ENCODE data around the gene ACSBG1.
A peak's percentile ranks its signal among the peaks of the same experiment; 100 is the strongest.

Gene ACSBG1, protein sequence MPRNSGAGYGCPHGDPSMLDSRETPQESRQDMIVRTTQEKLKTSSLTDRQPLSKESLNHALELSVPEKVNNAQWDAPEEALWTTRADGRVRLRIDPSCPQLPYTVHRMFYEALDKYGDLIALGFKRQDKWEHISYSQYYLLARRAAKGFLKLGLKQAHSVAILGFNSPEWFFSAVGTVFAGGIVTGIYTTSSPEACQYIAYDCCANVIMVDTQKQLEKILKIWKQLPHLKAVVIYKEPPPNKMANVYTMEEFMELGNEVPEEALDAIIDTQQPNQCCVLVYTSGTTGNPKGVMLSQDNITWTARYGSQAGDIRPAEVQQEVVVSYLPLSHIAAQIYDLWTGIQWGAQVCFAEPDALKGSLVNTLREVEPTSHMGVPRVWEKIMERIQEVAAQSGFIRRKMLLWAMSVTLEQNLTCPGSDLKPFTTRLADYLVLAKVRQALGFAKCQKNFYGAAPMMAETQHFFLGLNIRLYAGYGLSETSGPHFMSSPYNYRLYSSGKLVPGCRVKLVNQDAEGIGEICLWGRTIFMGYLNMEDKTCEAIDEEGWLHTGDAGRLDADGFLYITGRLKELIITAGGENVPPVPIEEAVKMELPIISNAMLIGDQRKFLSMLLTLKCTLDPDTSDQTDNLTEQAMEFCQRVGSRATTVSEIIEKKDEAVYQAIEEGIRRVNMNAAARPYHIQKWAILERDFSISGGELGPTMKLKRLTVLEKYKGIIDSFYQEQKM

DNA sequence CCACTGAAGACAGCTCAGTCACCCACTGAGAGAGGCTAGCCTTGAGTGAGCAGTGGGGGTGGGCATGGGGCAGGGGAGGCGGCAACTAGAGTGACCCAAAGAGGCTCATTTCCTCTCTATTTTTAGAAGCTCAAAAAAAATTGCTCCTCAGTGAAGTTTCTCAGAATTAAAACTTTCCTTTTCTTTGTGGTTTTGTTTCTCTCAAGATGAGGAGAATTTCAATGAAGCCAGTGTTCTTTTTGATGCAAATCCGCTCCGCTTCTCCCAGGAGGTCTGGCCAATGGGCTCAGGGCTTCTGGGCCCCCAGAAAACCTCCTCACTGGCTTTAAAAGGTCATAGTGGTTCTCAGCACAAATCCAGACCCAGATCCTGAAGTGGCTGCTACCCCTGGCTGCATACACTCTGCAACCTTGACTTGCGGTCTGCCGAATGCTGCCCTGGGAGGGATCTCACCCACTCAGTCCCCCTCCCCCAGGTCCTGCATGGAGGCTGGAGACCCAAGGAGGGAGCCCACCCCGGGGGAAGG lies at the start of gene ACSBG1:
Gene ACSBG1, minus strand, starts transcription at position 51 of the 526 bp plus-strand sequence. CDS start 64 bp downstream, outside the sequence.
- no peak for DNase-seq (ENCODE audit: low read depth in 2 of 2)

DNA sequence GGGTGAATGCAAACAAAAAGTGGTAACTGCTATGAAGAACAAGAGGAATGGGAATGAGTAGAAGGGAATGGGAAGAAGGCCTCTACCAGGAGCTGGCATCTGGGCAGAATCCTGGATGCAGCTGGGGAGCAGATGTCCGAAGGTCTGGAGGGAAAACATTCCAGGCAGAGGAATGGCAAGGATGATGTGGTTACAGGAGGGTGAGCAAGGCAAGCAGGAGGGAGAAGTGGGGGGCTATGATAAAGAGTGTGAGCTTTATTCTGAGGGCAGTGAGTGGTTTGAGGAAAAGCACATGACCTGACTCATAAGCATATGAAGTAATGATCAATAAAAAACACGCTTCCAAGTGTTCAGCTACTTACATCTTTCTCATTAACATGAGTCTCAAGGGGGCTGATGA lies 48.0 kb upstream of the ACSBG1 start:
- DNase-seq (ENCODE audit: low read depth in 2 of 2), result no peak

DNA sequence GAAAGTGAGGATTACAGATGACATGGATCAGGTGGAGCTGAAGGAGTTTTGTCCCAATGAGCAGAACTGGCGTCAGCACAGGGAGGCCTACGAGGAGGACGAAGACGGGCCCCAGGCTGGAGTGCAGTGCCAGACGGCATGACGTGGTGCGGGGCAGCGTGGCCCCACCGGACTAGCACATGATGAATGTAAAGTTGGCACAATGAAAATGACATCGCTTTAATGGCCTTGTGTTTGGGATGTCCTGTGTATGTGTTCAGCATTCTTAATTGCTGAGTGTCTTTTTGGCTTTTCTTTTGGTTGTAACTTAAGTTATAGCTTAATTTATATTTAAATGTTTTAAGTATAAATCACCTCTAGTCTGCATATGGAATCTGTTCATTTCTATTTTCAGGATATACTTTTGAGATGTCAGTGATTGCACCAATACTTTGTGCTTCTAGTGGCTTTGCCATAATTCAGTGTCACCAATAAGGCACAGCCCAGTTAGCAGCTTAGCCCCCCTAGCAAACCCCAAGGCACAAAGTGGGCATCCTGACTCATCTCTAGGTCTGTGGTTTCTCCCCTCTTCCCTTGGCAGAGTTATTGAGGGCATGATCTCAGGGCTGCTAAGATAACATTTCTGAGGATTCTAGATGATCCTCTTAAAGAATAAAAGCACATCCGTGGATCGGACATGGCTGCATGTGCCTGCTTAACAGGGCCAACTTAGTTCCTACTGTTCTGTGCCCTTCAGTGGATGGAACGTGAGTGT lies 46.1 kb upstream of the ACSBG1 start:
- no peak for DNase-seq (ENCODE audit: low read depth in 2 of 2)

DNA sequence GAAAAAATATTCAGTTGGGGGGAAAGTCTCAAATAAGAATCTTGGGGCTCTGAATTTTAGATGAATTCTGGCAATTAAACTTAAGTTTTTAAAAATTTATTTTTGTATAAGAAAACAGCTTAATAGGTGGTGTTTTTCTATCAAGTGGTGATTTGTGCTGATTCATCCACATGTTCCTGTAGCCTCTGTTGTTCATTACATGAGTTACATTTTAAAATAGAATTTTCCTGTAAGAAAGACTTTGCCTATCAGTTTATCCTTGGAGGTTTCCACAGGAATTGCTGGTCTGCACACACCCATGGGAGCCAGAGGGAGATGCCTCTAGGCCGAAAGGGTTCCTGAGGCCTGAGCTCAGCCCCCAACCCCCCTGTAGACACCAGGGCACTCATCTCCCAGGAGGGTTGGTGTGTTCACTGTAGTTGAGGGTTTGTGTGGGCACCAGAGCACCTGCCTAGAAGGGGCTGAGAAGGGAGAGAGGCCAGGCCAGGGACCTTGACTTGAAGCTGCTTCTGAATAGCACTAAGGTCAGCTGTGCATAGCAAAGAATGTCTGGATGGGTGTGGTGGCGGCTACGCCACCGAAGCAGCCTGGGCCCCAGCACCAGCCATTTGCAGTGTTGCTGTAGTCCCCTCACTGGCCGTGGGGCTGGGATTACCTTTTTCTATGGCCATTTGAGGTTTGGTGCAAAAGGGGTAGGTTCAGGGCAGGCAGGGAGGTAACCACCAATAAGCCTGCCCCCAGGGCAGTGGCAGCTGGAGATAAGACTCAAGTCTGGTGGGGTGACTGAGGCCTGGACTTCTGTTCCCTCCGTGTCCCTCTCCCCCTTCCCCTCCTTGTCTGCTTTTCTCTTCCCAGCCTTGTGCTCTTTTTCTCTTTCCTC lies 41.9 kb upstream of the ACSBG1 start:
- DNase-seq (ENCODE audit: low read depth in 2 of 2), result no peak

DNA sequence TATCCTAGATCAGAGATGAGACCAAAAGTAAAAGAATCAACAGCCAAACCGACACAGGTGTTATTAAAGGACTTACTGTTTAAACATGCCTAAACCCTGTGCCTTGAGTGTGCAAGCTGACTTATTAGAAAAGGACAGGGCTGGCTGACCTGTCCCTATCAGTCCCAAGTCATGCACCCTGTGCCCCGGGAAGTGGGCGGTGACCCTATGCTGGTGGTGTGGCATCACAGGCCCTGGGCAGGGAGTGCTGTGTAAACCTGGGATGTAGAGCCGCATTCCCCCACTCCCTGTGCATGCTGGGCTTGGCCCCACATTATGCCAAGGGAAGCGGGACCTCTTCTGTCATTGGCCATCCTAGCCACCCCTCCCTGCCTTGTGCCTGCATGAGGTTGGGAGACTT lies 40.6 kb upstream of the ACSBG1 start:
- DNase-seq (ENCODE audit: low read depth in 2 of 2), result no peak

DNA sequence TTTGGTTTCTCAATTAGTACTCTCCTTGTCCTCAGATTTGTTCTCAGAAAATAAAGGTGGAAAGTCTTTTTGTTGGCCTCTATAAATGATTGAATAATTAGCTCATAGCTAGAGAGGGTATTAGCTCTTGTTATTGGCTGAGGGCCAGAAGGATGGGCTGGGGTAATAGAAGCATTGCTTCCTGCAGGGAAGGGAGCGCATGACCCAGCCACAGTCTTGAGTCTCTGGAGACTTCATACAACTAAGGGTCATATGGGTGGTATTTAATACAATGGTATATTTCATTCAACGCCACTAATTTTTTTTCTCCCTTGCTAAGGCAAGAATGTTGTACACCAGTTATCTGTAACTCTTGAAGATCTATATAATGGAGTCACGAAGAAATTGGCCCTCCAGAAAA lies 38.4 kb upstream of the ACSBG1 start:
- DNase-seq (ENCODE audit: low read depth in 2 of 2), result no peak

DNA sequence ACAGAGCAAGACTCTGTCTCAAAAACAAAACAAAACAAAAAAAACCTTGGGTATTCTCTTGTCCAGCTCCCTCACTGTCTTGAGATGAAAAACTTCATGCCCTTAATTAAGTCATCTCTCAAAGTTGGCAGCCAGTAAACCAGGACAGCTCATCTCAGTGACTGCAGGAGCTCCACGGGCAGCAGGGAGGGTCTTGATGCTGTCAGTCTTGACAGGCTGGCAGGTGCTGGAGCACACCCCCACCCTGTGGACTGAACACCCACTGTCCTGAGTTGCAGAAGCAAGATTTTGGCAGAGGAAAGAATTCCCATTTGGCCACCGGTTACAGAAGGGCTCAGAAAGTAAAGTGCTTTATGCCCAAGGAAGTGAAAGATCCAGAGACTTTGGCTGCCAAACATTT lies 38.0 kb upstream of the ACSBG1 start:
- no peak for DNase-seq (ENCODE audit: low read depth in 2 of 2)

DNA sequence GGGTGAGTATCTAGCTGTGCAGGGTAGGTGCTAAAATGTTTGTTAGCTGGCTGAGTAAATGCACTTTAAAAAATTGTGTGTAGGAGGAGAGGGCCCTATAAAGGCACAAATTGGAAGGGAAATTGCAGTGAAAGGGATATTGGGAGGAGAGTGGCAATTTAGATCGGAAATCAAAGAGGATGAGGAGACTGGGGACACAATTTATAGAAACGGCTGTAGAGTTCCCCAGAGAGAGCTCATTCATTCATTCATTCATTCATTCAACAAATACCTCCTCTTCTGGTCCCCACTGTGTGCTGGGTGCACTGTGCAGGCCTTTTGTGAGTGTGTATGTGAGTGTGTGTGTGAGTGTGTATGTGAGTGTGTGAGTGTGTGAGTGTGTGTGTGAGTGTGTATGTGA lies 32.4 kb upstream of the ACSBG1 start:
- DNase-seq (ENCODE audit: low read depth in 2 of 2), result no peak

DNA sequence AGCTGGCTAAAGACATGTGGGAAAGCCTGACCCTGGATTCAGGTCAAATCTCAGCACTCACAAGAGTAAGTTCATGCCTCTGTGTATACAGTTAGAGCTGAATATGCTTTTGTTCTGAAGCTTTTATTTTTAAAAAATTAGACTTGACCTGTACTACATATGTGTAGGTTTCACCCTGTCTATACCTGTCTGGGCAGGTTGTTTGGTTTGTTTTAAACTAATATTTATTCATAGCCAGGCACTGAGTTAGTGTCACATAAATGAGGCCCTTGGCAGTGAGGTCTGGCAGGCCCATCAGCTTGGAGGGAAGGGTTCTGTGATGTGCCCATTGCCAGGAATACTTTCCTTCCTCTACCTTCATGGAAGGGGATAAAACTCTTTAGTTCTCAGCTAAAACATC lies 31.9 kb upstream of the ACSBG1 start:
- DNase-seq (ENCODE audit: low read depth in 2 of 2), result no peak

DNA sequence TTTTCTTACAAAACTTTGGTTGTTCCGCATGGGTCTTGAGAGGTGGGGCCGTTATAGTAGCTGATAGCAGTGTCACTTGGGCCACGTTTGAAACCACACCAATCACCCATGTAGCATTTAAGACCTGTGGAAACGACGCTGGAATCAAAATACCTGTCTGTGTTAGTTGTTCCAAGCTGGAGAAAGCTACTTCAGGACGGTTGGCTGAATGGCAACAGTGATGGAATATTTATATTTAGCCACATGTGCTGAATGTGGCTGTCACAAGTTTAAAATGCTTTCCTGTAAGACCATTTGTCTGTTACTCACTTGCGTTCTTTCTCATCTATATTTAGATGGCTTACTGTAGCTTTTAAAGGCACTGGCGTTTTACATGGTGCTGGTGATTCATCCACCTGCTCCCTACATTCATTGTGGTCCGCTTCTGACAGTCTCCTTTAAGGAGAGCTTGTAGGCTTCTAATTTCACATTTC lies 31.4 kb upstream of the ACSBG1 start:
- no peak for DNase-seq (ENCODE audit: low read depth in 2 of 2)

DNA sequence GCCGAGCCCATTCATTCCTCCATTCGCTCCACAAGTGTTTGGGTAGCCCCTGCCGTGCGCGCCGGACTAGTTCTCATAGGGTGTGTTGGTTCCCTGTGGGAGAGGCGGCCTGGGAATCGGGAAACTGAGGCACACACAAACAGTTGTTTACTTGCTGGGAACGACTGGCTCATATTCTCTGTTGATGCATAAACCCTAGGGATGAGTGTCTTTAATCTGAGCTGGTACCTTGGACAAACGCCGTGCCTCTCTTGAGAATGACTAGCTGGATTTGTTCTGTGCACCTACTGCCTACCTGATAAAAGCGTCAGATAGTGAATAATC lies 30.7 kb upstream of the ACSBG1 start:
- no peak for DNase-seq (ENCODE audit: low read depth in 2 of 2)

DNA sequence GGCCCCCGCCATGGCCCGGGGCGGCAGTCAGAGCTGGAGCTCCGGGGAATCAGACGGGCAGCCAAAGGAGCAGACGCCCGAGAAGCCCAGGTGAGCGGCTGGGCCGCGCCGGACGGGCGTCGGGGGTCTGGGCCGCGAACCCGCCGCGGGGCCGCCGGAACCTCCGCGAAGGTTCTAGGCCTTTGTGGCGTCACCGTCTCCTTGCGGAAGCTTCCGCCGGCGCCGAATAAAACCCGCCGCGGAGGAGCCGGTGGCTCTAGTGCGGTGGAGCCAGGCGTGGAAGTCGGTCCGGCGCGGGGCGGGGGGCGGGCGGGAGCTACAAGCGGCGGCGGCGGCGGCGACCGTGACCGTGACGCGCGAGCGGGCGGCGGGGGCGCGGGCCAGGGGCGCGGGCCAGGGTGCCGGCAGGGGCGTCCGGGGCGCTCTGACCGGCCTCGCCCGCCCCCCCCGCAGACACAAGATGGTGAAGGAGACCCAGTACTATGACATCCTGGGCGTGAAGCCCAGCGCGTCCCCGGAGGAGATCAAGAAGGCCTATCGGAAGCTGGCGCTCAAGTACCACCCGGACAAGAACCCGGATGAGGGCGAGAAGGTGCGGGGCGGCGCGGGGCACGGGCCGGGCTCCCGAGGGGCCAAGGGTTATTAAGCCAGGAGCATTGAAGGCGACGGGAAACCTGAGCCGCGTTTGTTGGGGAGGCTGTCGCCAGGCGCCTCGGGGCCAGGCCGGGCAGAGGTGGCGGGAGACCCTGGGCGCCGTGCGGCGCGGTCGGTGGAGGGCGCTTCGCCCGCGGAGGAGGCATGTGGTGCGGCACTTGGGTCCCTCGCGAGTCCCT lies 30.2 kb upstream of the ACSBG1 start, which contains the start of gene DNAJA4:
Gene DNAJA4, plus strand, starts transcription at position 259 of the 833 bp plus-strand sequence. Its CDS starts 202 bp downstream, at position 461.
- DNase-seq (ENCODE audit: low read depth in 2 of 2), result peak; percentile 34 to 36

DNA sequence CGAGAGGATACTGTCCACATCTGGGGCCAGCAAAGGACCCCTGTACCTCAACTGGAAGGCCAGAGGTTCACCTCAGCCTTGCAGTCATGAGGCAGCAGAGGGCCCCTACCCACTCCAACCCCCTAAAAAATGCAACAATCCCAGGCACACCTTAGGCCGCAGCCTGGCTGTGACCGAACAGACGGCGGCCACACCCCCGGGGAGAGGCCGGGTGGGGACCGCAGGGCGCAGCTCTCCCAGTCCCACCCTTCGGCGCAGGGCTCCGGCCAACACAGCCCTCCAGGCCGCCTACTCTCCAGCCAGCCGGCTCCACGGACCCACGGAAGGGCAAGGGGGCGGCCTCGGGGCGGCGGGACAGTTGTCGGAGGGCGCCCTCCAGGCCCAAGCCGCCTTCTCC lies 29.5 kb upstream of the ACSBG1 start:
- no peak for DNase-seq (ENCODE audit: low read depth in 2 of 2)

DNA sequence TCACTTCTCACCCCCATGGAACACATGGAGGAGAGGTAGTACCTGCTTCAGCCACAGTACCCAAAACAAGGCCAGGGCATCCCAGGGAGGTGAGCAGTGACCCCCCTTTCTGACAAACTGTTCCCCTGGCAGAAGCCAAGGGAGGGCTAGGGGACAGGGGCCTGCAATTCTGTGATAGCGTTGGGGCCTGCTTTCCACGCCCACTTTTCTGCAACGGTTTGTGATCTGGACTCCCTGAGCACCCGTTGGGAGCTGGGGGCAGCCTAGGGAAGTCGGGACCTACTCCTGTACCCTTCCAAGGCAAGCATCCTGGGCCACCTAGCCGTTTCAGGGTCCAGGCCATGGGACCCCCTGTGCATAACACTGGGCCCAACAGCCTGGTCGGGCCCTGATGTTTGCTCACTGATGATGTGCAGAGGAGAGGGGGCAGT lies 29.0 kb upstream of the ACSBG1 start:
- DNase-seq (ENCODE audit: low read depth in 2 of 2), result no peak

DNA sequence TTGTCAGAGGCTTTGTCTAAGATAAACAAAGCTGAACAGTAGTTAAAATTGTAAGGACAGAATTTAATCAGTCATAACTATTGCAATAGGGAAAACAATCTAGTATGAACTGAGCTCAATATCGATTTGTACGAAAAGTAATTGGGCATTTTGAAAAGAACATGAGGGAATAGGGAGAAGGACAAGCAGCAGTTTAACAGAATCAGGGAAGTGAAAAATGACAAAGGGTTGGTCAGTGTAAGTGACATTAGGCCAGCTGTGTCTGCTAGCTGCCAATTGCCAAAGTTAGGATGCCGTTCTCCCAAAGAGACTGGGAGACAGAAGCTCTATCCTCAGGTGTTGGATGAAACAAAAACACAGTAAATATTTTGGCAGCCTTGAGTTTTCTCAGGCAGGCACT lies 26.7 kb upstream of the ACSBG1 start:
- no peak for DNase-seq (ENCODE audit: low read depth in 2 of 2)

DNA sequence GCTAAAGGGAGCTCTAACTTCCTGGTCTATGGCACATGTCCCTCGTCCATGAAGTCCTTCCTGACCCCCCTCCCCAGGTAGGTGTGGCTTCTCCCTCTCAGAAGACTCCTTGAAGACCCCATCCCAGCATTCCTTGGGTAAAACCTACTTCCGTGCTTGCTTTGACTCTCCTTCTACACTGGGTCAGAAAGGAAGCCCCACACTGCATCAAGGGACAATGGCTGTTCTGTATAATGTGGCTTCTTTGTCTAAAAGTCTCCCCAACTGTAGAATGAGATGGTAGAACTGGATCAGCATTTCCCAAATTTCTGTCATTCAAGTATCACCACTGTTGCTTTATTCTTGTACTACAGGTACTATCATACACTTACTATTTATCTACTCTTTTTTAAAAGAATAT lies 26.1 kb upstream of the ACSBG1 start:
- no peak for DNase-seq (ENCODE audit: low read depth in 2 of 2)

DNA sequence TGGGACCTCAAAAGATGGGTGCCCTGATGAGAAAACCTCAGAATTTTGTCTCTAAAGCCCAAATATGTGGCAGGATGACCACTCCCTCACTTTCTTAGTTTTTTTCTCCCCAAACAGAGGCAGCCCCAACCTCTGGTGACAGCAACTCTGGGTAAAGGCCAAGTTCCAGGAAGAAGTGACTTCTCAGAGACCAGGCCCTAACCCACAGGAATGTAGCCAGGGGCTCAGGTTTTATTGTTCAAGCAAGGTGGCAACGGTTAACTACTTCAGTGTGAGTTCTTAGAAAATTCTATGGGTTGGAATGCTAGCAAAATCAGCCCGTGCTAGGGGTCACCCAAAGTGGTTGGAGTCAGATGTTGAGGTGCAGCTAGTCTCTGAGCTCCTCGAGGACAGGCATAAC lies 24.9 kb upstream of the ACSBG1 start:
- DNase-seq (ENCODE audit: low read depth in 2 of 2), result no peak

DNA sequence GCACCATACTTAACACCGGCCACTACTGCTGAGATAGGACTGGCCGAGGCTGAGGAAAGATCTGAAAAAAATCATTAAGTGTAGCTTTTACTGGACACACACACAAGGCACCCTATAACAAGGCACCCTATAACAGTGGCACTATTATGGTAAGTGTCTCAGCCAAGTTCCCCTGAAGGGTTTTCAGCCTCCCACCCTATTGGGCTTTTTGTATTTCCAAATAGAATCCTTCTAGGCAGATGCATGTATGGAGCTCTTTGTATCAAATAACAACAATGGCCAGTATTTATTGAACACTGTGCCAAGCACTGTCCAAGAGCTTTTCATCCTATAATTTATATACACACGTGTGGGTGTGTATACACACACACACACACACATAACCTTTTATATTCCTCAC lies 23.3 kb upstream of the ACSBG1 start:
- no peak for DNase-seq (ENCODE audit: low read depth in 2 of 2)

DNA sequence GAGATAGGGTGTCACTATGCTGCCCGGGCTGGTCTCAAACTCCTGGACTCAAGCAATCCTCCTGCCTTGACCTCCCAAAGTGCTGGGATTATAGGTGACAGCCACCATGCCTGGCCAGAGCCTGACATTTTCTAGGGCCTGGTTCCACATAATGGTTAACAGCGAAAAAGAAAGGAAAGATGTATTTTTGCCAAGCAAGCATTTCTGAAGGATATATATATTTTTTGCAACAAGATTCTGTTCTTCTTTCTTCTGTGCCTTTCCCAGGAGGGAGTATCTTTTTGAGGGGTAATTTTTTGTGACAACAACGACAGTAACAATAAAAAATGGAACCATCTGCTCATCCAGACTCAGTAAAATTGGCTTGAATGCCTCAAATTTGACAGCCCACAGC lies 21.7 kb upstream of the ACSBG1 start:
- DNase-seq (ENCODE audit: low read depth in 2 of 2), result no peak

DNA sequence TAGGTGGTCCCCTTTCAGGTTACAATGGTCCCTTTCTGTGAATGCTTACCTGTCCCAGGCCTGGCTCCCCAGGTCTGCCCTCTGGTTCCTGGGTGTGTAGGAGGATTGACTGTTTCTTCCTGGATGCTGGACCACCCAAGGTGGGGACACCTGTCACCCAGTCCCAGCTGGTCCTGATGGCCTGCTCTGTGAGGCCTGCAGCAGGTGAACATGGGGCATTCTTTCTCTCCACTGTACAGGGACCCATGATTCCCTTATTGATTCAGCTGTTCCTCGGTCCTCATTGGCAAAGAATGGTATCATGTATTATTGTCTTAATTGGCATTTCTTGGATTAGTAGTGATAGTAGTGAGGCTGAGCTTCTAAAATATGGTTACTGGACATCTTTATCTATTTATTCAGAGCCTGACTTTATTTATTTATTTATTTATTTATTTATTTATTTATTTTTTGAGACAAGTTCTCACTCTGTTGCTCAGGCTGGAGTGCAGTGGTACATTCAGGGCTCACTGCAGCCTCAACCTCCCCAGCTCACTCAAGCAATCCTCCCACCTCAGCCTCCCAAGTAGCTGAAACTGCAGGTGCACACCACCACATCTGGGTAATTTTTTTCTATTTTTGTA lies 21.2 kb upstream of the ACSBG1 start:
- DNase-seq (ENCODE audit: low read depth in 2 of 2), result no peak

All from stimulated activated CD4-positive, alpha-beta T cell treated with anti-CD3 and anti-CD28 coated beads, Interleukin-1b, Interleukin-23, amount 100 ng/mL, for 1 hour (primary cell).